Measurements from ENCODE around the gene USP19.

USP19 gene

DNA sequence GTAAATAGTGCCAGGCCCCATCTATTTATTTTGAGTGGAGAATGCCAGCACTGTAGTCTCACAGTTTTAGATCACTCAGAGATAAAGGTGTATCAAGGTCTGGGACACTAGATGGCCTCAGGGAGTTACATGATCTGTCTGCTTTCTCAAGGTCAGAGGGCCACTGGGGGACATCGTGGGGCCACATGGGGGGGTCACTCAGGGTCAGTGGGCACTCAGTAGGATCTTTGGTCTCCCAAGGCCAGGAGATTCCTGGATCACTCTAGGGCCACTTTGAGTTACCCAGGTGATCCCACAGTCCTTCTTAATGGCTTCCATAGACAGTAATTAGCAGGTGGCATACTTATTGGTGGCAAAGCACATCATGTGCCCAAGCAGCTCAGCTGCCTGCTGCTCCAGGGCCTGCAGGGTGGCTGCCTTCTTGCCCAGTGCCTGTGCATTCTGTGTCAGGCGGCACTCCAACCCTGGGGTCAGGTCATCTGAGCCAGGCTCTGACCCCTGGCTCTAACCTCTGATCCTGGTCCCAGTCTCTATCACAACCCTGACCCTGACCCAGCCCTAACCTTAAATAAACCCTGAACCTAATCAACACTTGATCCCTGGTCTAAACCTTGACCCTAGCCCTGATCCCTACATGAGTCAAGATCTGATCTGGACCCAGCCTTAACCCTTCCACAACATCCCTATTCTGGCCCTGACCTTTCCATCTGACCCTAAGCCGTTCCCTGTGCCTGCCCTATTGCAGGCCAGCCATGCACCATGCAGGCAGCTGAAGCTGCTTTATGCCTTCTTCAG is 14.0 kb upstream of the USP19 start:
- DNase-seq, result no peak

DNA sequence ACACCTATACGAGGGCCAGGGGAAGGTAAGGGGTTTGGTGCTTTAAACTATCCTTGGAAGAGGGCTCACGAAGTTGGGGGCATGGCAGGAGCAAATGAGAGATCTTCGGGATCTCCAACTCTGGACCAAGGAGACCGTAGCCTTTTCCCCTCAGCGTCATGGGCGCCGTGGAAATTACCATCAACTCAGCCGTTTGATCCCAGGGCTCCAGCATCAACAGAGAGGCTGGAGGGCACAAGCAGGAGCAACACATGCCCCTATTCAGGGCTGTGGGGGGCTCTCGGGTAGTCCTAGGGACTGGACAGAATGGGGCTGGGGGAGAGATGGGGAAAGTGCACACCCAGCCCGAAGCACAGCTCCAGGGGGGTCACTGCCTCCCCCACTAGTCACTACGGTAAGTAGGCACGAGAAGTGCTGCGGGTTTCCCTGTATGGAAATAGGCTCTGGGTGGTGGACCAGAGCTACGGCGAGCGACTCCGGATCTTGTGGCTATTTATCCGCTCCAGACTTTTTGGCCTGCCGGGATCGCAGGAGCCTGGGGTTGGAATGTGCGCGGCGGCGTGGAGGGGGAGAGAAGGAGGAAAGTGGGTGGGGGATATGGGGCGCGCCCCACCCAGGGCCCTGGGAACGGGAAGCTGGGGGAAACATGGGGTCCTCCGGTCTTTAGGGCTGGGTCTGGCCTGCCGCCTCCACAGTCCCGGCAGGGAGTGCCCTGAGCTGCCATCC is 12.8 kb upstream of the USP19 start:
- peak in 55 of 56 donors; percentile 9 to 86 (median 55) for DNase-seq

DNA sequence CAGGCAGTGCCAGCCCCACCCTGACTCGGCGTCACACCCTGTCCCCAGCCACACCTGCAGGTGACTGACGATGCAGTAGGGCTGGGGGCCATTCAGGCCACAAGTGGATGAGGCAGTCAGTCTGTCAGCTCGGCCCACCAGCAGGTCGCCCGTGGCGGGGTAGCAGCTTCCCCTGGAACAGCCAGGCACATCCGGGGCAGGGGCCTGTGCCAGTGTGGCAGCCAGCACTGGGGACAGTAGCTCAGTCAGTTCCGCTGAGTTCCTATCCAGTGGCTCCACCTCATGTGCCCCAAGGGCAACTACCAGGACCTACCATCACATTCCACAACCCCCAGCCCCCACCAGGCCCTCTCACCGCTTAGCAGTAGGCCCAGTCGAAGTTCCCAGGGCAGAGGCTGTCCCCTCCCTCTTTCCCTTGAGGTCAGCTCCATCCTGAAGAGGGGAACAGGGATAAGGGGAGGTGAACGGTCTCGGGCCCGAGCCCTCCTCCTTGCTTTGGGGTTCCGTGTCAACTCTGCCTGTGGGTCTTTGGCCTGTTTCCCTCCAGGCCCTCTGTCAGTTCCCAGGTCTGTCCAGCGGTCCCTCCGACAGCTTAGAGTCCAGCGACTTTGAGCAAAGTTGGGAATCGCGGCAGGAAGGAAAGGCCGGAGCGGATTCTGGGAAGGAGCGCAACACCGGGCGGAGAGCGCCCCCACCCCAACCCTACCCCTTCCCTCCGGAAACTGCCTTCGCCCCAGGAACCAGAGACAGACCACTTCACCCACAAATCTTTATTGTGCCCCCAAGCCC is 12.0 kb upstream of the USP19 start, which contains the start of gene LAMB2:
Gene LAMB2, minus strand, starts transcription at position 614 of the 789 bp plus-strand sequence. Its CDS starts 183 bp downstream, at position 431.
- peak in 43 of 56 donors; percentile 4 to 73 (median 40) for DNase-seq

DNA sequence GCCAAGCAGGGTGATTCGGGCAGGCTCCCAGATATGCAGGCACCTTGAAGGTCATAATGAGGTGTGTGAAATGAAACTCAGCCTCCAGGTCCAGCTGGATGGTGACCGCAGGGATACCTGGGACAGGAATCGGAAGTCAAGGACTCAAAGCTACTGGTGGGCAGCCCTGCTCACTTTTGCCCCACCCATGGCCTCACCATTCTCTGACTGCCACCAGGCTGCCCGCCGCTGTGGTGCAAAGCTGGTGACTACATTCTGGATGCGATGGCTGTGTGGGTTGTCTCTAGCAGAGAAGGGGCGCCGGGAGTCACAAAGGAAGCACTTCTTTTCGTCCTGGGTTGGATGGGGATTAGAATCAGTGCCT is 11.4 kb upstream of the USP19 start:
- DNase-seq, result no peak

DNA sequence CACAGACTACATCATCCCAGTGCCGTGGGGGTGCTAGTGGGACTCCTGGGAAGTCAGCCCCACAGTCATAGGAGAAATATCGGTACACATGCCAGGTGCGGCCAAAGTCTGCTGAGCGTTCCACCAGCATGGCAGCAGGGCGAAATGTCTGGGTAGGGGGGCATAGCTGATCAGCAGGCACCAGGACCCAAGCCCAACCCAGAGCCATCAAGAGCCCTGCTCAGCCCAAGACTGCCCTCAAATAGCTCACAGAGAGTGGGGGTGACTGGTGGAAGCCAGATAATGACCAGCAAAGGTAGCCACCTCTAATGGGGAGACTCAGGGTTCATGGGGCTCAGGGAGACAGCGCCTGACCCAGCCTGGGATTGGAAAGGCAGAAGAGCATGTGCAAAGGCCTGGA is 11.0 kb upstream of the USP19 start:
- DNase-seq, result no peak

DNA sequence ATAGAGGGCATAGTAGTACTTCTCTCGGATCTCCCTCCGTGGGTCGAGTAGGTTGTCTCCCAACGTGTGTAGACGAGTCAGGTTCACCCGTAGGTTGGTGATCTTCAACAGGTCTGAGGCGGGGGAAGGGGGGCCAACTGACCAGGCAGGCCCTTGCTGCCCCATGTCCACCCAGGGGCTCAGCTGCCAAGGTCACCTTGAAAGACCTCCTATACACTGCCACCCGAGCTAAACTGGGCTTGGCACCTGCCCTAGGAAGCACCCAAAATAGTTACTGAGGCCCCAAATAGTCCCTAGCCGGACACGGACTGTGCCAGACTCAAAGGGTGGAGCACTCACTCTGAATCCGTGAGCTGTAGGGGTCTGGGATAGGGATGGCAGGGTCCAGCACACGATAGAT is 10.4 kb upstream of the USP19 start:
- DNase-seq, result no peak

DNA sequence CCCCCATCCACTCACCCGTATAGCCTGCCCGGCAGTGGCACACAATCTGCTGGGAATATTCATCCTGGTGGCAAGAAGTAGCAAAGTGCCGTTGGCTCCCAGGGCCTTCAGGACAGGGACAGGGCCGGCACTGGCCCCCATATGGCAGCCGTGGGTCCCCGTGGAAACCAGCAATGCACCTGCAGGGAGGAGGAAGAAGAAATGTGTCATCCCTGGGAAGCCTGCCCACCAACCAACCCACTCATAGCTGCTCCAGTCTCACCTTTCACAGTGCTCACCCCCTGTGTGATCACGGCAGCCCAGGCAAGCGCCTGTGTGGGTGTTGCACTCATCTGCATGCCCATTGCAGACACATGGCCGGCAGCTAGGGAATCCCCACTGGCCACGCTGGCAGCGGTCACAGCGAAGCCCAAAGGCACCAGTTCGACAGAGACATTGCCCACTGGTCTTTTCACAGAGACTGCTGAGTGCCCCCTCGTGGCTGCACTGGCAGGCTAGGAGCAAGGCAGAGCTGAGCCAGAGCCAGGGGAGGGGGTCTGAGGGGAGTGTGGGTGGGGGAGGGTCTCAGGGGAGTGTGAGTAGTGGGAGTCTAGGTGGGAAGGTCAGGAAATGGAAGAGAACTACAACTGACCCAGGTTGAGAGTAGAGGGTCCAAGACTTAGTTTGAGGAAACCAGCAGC is 4.5 kb upstream of the USP19 start:
- DNase-seq, result peak in 20 of 56 donors; percentile 7 to 70 (median 29)

DNA sequence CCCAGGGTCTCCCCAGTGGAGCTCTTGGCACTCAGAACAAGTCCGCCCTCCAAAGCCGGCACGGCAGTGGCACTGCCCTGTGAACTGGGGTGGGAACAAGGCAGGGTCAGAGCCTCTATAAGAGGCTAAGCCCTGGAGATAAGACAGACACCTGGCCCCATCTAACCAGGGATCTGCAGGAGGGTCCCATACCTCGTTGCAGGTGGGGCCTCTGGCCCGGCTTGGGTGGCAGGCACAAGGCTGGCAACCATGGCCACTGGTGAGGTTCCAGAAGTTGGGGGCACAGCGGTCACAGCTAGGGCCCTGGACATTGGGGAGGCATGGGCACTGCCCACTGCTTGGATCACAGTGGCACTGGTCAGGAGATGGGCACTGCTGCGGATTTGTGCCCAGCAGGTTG is 3.6 kb upstream of the USP19 start:
- no peak for DNase-seq

DNA sequence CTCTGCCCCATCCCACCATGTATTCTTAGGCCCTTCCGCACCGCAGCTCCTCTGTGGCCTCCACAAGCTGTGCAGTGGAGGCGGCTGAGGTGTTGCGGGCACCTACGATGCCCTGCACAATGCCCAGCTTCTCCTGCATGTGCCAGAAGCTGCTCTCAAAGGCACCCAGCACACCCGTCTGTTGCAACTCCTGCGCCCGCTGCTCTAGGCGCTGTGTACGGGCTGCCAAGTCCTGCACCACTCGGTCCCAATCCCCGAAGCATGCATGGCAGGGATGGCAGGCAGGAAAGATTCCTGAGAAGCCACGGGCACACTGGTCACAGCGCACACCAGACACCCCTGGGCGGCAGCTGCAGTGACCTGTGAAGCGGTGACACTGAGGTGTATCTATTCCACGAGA is 3.1 kb upstream of the USP19 start:
- DNase-seq, result no peak

DNA sequence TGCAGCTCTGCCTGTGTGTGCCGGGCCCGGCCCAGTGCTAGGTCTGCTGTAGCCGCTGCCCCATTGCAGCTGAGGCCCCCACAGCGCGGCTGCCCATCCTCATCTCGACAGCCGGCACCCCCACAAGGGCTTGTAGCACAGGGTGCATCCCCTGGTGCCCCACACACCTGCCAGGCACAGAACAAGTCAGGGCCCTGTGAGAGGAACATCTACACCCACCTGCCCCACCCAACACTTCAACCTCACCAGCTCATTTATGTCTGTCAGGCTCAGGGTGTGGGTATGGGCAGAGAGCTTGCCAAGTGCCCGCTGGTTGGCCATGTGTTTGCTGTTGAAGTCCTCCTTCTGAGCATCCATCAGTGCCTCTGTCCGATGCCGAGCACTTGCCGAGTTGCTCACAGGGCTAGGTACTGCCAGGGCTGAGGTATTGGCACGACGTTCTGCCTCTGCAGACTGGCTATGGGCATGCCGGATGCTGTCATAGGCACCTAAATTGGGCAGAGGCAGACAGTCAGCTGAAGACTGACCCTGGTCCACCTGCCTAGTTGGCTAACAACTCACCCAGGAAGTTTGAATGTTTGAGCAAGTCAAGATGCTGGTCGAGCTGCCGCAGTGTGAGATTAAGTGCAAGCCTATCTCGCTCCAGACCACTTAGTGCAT is 2.4 kb upstream of the USP19 start:
- peak in 2 of 56 donors; percentile 4 to 7 for DNase-seq

DNA sequence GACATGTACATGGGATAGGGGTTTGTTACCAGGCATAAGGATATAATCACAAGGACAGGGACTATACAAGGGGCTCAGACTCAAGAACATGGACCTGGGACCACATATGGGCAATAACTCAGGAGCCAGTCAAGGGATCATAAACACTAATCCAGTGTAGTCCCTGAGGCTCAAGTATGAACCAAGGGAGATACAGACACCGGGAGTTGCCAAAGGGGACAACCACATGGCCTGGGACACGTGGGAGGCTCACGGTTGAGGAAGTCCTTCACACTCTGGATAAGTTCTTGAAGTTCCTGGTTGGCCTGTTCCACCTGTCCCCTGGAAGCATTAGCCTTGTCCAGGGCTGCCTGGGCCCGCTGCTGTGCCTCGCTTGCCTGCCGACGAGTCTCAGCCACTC is 1.8 kb upstream of the USP19 start:
- DNase-seq, result no peak

DNA sequence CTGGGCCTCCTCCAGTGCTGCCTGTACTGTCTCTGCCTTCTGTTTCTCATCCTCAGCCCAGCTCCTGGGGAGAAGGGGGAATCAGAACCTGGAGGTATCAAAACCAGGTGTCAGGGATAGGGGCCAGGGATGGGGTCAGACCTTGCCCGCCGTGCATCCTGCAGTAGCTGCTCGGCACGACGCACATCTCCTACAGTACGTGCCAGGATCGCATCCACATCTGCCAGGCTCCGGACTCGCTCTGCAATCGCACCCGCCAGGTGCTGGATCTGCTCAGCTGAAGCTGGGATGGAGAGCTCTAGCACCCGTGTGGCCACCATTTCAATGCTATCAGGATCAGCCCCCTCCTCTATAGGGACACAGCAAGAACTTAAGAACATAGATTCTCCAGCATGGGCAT is 1.4 kb upstream of the USP19 start:
- DNase-seq, result no peak

DNA sequence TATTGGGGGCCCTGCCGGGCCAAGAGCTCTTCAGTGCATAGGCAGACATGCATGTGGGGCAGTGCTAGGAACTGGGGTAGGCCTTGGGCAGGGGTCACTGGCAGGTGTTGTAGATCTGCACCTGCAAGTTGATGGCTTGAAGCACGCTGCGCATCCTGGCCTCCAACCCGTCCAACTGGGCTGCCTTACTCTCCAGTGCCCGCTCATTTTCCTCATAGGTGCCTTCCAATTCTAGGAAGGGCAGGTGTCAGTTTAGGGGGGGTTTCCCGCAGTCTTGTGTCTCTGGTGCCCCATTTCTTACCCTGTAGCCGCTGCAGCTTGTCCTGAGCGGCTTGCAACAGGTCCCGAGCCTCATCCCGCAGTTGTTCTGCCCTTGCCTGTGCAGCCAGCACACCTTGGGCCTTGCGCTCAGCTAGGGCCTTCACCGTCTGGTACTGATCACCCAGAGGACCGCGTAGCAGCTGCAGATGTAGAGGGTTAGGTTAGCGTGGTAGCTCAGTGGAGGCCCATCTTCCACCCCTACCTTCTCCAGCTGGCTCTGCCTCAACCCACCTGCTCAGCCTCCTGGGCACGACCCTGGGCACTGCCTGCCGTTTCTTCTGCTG is 611 bp upstream of the USP19 start:
- DNase-seq, result no peak

DNA sequence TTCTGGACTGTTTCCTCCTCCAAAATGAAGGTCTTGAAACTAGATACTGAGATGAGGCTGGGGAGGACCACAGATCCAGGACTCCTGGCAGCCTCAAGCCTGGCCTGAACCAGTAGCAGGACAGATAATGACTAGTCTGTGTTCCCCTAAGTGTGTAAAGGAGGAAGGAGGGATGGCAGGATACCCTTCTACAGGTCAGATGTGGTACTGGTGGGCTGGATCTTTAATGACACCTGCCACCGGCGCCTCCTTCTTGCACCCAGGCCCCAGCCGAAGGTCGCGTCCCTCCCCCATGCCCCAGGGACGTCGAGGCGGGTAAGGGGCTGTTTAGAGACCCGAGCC is 556 bp downstream of the USP19 start:
- DNase-seq, result no peak

DNA sequence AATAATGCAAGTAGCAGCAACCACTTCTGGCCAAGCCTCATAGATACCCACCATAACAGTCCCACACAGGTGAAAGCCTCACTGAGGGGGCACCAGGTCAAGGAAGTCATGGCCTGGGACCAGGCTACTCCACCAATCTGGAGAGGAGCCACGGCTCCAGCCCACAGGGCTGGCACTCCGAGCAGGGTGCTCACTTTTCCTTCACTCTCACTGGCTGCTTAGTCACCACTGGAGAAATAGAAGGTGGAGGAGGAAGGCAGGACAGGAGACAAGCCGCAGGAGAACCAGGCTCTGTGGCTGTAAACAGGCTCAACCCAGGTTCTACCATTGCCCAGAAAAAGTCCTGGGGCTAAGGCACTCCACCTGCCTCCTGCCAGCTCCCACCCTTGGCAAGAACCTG is 1.2 kb downstream of the USP19 start:
- no peak for DNase-seq

DNA sequence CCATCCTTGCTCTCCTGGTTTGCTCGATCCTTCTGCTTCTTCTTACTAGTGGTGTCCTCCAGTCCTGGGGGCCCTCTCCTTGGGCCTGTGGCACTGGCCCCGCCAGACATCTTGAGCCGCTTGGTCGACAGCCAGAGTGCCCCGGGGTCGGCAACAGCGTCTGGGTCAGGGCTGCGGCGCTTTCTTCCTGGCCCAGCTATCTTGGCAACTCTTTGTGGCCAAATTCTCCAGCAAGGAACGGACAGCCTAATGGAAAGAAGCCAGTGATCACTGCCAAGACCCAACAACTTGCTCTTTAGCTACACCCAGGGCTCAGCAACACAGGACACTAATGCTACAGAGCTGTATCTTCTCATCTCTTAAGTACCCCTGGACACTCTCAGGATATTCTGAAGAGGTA is 1.6 kb downstream of the USP19 start:
- peak in 5 of 56 donors; percentile 8 to 36 (median 20) for DNase-seq

DNA sequence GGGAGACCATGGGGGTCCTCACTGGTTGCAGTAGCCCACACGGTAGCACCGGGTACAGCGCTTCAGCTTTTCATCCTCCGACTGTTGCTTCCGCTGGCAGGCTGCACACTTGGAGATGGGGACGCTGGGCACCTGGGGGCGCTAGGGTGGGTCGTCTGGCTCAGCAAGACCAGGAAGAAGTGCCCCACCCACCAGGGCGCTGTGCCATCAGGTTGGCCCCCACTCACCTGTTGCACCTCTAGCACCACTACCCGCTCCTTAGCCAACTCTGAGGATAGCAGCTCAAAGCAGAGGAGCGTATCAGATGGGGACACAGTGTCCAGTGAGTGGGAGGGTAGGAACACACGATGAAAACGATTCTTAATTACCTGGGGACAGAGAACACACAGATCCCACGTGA is 8.4 kb downstream of the USP19 start:
- no peak for DNase-seq

DNA sequence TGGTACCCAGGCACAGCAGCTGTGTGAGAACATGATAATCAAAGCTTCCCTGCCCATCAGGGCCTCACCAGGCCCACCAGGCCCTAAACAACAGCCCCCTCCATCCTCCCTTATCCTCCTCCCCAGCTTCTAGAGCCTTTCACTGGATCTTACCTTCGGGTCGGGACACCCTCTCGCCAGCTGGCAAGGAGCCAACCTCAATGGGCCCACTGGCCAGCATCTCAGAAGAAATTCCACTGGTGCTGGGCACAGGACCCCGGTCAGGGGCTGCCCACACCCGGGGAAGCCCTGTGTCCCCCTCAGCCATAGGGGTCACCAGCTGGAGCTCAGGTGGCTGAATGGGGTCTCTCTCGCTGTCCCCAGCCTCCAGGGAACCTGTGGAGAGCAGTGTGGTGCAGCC is 9.3 kb downstream of the USP19 start:
- DNase-seq, result no peak

DNA sequence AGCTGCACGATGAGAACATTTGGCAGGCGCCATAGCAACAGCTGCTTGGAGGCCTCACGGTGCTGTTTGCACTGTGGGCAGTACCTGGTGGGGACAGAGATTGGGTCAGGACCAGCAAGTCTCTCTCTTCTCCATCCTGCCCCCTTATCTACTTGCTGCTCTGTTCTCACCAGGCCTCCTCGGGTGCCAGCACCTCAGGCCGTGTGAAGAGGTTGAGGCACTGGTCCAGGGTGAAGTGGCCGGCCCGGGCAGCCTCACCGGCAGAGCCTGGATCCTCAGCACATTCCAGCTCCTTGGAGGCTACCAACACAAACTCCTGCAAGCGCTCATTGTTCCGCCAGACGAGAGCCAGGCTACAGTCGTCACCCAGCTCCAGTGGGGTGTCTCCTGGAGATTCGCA is 9.8 kb downstream of the USP19 start:
- peak in 1 of 56 donors; percentile 10 for DNase-seq

DNA sequence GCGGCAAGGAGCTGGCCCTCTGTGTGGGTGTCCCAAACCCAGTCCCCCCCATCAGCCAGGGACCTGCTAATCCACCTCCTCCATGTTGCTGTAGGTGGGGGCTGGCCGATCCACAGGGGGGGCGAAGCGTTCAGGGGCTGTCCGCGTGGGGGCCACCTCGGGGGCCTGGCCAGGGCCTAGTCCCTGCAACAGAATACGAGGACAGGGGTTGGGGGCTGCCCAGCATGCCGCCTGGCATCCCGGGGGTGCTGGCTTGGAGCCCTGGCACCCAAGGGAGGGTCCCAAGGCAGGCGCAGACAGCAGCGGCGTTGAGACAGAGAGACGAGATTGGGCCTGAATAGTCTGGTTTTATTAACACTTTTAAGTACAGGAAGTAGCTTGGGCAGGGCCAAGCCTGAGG is 12.3 kb downstream of the USP19 start:
- DNase-seq, result no peak
